Measurements from ENCODE around the gene WSB1.

- TF ChIP-seq CTCF (conservative IDR thresholded peaks at IDR 0.05; ENCODE audit: low read depth, low read length): no peak
- TF ChIP-seq EZH2 (IDR thresholded peaks at IDR 0.05; ENCODE audit: borderline replicate concordance, low read depth, low read length, poor library complexity, severe bottlenecking): no peak
These were observed 16.7 kb downstream of the WSB1 start for GRCh38 chr17:27310565-27311110.

Data from A673 (cell line).